A549 (cell line): Measurements from ENCODE around the gene PSMB8. TPM values are rescaled to one million over a fixed set of nuclear protein-coding genes. Genes with fewer than 3 reads are reported as not detected.

Source experiments
- ATAC-seq, 2 experiments: fragments of 200-7000 bp in 1 of 2; fragments of >200 bp in 1 of 2; cut with Nextera tagmentation in 1 of 2; cut with Tn5 transposase in 1 of 2; 3 replicates each; pipeline versions ENCODE4 v1.8.0 to v1.9.1; 2018 to 2020; ENCODE audit warnings: mild to moderate bottlenecking in 1 of 2, moderate library complexity in 1 of 2
- CTCF ChIA-PET: fragments of 300-600 bp; sonication (Branson Sonifier 250); formaldehyde crosslinking; extraction: SDS; loops from one replicate; lab custom pipeline; 2021; ENCODE audit warnings: antibody characterized with exemption, inconsistent platforms; lab: Yijun Ruan, JAX
- POLR2A ChIA-PET: fragments of 350-600 bp; formaldehyde crosslinking; extraction: SDS; loops from one replicate; lab custom pipeline; 2021; ENCODE audit warnings: antibody characterized with exemption, inconsistent platforms; lab: Yijun Ruan, JAX
- DNase-seq, 2 experiments: peaks; one replicate each; pipeline versions ENCODE4 v3.0.0 to v3.0.0-alpha.2; 2011 to 2016; ENCODE audit warnings: low read depth in 1 of 2, low spot score in 1 of 2
- FAIRE-seq: peaks from 2 replicates; lab custom pipeline; 2011; peaks lifted over from hg19 to GRCh38; lab: Jason Lieb, UNC
- H3K27ac ChIP-seq, 2 experiments: fragments of >200 bp; sonication (Bioruptor Twin); formaldehyde crosslinking; 3 replicates each; pipeline ENCODE4 v1.5.1; 2016 to 2017
- H3K4me1 ChIP-seq: fragments of >200 bp; sonication (Bioruptor Twin); formaldehyde crosslinking; 3 replicates; pipeline ENCODE4 v1.6.1; 2016
- H3K4me2 ChIP-seq: fragments of >200 bp; sonication (Bioruptor Twin); formaldehyde crosslinking; 3 replicates; pipeline ENCODE4 v1.6.1; 2016
- H3K4me3 ChIP-seq: fragments of >200 bp; sonication (Bioruptor Twin); formaldehyde crosslinking; 3 replicates; pipeline ENCODE4 v1.5.1; 2016
- H3K9me3 ChIP-seq: fragments of >200 bp; sonication (Bioruptor Twin); formaldehyde crosslinking; 3 replicates; pipeline ENCODE4 v1.6.1; 2016
- BHLHE40 ChIP-seq: IDR thresholded peaks from 2 replicates; pipeline ENCODE4 v1.6.1; 2012; ENCODE audit warnings: low read depth, low read length, inconsistent platforms
- CBX2 ChIP-seq: fragments of 200-600 bp; sonication (generic); IDR thresholded peaks from 2 replicates; pipeline ENCODE4 v1.6.1; 2016; ENCODE audit warnings: low read depth, mild to moderate bottlenecking, borderline replicate concordance
- CBX8 ChIP-seq: fragments of 200-600 bp; sonication (generic); IDR thresholded peaks from 2 replicates; pipeline ENCODE4 v1.6.1; 2016
- CHD2 ChIP-seq: fragments of 150-350 bp; IDR thresholded peaks from 2 replicates; pipeline ENCODE4 v1.6.1; 2014; ENCODE audit warnings: low read length; ENCODE audit not compliant: partially characterized antibody
- CHD4 ChIP-seq: fragments of 200-600 bp; sonication (generic); IDR thresholded peaks from 2 replicates; pipeline ENCODE4 v1.6.1; 2016; ENCODE audit warnings: antibody characterized with exemption, mild to moderate bottlenecking, borderline replicate concordance
- FOSB ChIP-seq: fragments of 250-450 bp; sonication (Bioruptor Pico); IDR thresholded peaks from 2 replicates; pipeline ENCODE4 v1.5.0; 2020; ENCODE audit warnings: mild to moderate bottlenecking, moderate library complexity
- FOXS1 ChIP-seq: fragments of 250-450 bp; sonication (Bioruptor Pico); IDR thresholded peaks from 2 replicates; pipeline ENCODE4 v1.5.0; 2020; ENCODE audit warnings: mild to moderate bottlenecking, moderate library complexity
- GATA3 ChIP-seq: IDR thresholded peaks from 2 replicates; pipeline ENCODE4 v1.6.1; 2012; ENCODE audit warnings: borderline replicate concordance
- HDAC2 ChIP-seq: fragments of 200-600 bp; sonication (generic); IDR thresholded peaks from 2 replicates; pipeline ENCODE4 v1.6.1; 2016
- HOXB5 ChIP-seq: fragments of 250-450 bp; sonication (Bioruptor Pico); IDR thresholded peaks from 2 replicates; pipeline ENCODE4 v1.5.0; 2020; ENCODE audit warnings: mild to moderate bottlenecking, moderate library complexity
- JUN ChIP-seq, 2 experiments: fragments of >200 bp; sonication (Bioruptor Twin); formaldehyde crosslinking; IDR thresholded peaks; 2 replicates in 1 of 2; 3 replicates in 1 of 2; pipeline ENCODE4 v1.6.1; 2016 to 2017
- KDM1A ChIP-seq: fragments of 200-600 bp; sonication (generic); IDR thresholded peaks from 2 replicates; pipeline ENCODE4 v1.6.1; 2016; ENCODE audit warnings: low read depth, mild to moderate bottlenecking
- NFE2L2 ChIP-seq: fragments of 150-350 bp; conservative IDR thresholded peaks from 2 replicates; pipeline ENCODE4 v1.6.1; 2014; ENCODE audit warnings: low read length
- PHF8 ChIP-seq: fragments of 200-600 bp; sonication (generic); IDR thresholded peaks from 2 replicates; pipeline ENCODE4 v1.6.1; 2016; ENCODE audit warnings: low read depth, mild to moderate bottlenecking, antibody characterized with exemption, moderate library complexity, borderline replicate concordance
- RAD21 ChIP-seq, 2 experiments: fragments of >200 bp in 1 of 2; sonication (Bioruptor Twin) in 1 of 2; formaldehyde crosslinking in 1 of 2; IDR thresholded peaks in 1 of 2; conservative IDR thresholded peaks in 1 of 2; 2 replicates in 1 of 2; 3 replicates in 1 of 2; pipeline ENCODE4 v1.6.1; 2012 to 2018; ENCODE audit warnings: inconsistent platforms in 1 of 2
- RARB ChIP-seq: fragments of 250-450 bp; sonication (Bioruptor Pico); IDR thresholded peaks from 2 replicates; pipeline ENCODE4 v1.8.0; 2021; ENCODE audit warnings: mild to moderate bottlenecking, moderate library complexity
- RFX5 ChIP-seq: fragments of 450-650 bp; IDR thresholded peaks from 2 replicates; pipeline ENCODE4 v1.7.1; 2014; ENCODE audit warnings: antibody characterized with exemption, mild to moderate bottlenecking, moderate library complexity
- TFCP2L1 ChIP-seq: fragments of 250-450 bp; sonication (Bioruptor Pico); IDR thresholded peaks from 2 replicates; pipeline ENCODE4 v1.5.0; 2021; ENCODE audit warnings: mild to moderate bottlenecking
- TP53 ChIP-seq: fragments of 250-450 bp; sonication (Bioruptor Pico); IDR thresholded peaks from 2 replicates; pipeline ENCODE4 v1.5.0; 2021; ENCODE audit warnings: mild to moderate bottlenecking, moderate library complexity
- WGBS: methylation state at CpG from one replicate; pipeline ENCODE4 v1.1.6; 2017; ENCODE audit errors: missing lambda C conversion rate; 5-methylcytosine and 5-hydroxymethylcytosine counted together
- polyA plus RNA-seq, 4 experiments: library from polyadenylated mRNA; depleted of rRNA in 3 of 4; stranded (reverse); fragments of >200 nt; fragmentation: RNase III in 1 of 4; extraction: RNeasy Plus Mini Kit Qiagen cat#74134 plus additional on column Dnase treatment in 1 of 4; gene quantifications; 2 replicates in 3 of 4; 3 replicates in 1 of 4; pipeline ENCODE4 v1.2.3, GENCODE V29; 2011 to 2017
- TF ChIP-seq, protein P1 (sequence below): fragments of >200 bp; sonication (Bioruptor Twin); formaldehyde crosslinking; IDR thresholded peaks from 3 replicates; pipeline ENCODE4 v1.5.1; 2016
- TF ChIP-seq, protein P2 (sequence below): fragments of >200 bp; sonication (Bioruptor Twin); formaldehyde crosslinking; IDR thresholded peaks from 2 replicates; pipeline ENCODE4 v1.6.1; 2016
- TF ChIP-seq, protein P3 (sequence below): IDR thresholded peaks from 2 replicates; pipeline ENCODE4 v1.6.1; 2012
- TF ChIP-seq, protein P4 (sequence below): fragments of 450-650 bp; IDR thresholded peaks from 2 replicates; pipeline ENCODE4 v1.6.1; 2014; ENCODE audit warnings: antibody characterized with exemption
- TF ChIP-seq, protein P5 (sequence below): IDR thresholded peaks from 2 replicates; pipeline ENCODE4 v1.6.1; 2012
- TF ChIP-seq, protein P6 (sequence below): IDR thresholded peaks from 2 replicates; pipeline ENCODE4 v1.6.1; 2012; ENCODE audit warnings: low read depth, borderline replicate concordance

Gene PSMB8
- polyA plus RNA-seq, 2 of the 4 experiments (the other 2 are of a cell fraction): 14.6 to 20.2 TPM

DNA sequence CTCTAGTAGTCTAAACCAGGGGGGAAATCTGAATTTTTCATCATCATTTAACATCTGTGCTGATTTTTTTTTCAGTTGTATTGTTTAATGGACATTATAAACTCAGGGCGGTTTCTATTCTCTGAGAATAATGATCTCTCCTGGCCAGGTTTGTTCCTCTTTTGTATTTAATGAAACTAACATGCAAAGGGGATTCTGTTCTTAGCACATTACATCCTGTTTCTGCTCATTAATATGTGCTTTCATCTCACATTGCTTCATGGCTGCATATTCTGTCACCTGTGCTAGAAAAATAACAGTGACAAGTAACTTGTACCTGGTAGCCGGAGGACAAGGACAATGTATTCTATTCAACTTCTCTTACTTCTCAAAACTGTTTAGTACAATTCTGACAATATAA, 27.9 kb downstream of the PSMB8 start (continued):
- TF ChIP-seq, protein P1, sequence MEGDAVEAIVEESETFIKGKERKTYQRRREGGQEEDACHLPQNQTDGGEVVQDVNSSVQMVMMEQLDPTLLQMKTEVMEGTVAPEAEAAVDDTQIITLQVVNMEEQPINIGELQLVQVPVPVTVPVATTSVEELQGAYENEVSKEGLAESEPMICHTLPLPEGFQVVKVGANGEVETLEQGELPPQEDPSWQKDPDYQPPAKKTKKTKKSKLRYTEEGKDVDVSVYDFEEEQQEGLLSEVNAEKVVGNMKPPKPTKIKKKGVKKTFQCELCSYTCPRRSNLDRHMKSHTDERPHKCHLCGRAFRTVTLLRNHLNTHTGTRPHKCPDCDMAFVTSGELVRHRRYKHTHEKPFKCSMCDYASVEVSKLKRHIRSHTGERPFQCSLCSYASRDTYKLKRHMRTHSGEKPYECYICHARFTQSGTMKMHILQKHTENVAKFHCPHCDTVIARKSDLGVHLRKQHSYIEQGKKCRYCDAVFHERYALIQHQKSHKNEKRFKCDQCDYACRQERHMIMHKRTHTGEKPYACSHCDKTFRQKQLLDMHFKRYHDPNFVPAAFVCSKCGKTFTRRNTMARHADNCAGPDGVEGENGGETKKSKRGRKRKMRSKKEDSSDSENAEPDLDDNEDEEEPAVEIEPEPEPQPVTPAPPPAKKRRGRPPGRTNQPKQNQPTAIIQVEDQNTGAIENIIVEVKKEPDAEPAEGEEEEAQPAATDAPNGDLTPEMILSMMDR: no peak

DNA sequence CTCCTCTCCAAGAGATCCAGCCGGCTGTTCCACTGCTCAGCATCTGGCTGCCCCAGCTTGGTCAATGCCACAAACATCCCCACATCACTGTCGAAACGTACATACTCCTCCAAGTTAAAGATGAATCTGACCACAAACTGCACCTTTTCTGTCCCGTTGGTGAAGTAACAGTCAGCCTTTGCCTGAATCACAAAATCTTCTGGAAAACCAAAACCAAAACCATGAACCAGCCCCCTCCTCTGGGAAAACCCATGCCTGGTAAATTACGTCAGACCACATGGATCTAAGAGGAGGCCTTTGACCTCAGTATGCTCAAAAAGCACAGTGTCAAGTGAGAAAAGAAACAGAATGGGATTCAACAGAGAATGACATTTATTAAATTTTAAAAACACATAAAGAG, 28.7 kb downstream of the PSMB8 start:
- CTCF ChIA-PET: interaction anchor here (0.6 kb wide), 1 partner anchor 24 kb away, joined by 3 read pairs; the partner anchor contains the start of gene TAP2
- H3K4me1 ChIP-seq: peaks cover 7% of the 10 kb centered on the region; the same call in 2 of the 3 replicates
- no peak for DNase-seq
- TF ChIP-seq PHF8: no peak
- TF ChIP-seq FOXS1 (CRISPR knock-in tag): no peak
- TF ChIP-seq, protein P2, sequence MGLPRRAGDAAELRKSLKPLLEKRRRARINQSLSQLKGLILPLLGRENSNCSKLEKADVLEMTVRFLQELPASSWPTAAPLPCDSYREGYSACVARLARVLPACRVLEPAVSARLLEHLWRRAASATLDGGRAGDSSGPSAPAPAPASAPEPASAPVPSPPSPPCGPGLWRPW: no peak
- no peak for TF ChIP-seq JUN (IDR thresholded peaks at IDR 0.05)
- TF ChIP-seq FOSB (CRISPR knock-in tag): no peak
- TF ChIP-seq RFX5: no peak
- TF ChIP-seq CBX2: no peak
- TF ChIP-seq, protein P3, sequence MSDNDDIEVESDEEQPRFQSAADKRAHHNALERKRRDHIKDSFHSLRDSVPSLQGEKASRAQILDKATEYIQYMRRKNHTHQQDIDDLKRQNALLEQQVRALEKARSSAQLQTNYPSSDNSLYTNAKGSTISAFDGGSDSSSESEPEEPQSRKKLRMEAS: no peak
- TF ChIP-seq CBX8: no peak
- TF ChIP-seq BHLHE40: no peak
- no peak for TF ChIP-seq TFCP2L1
- TF ChIP-seq TP53 (CRISPR knock-in tag): no peak
- no peak for TF ChIP-seq HDAC2
- TF ChIP-seq HOXB5: no peak
- TF ChIP-seq NFE2L2: no peak
- TF ChIP-seq, all 56 proteins: peak for 0
- no peak for ATAC-seq
- Histone ChIP-seq H3K9me3 (no peaks in the 10 kb centered on the region), H3K4me2 (no peak overlapping the region), H3K4me3 (no peak overlapping the region), H3K27ac (no peak overlapping the region)
- FAIRE-seq: no peak
- POLR2A ChIA-PET: no interaction called here
- 70% methylated on average over 5 of the region's 5 CpGs for WGBS

DNA sequence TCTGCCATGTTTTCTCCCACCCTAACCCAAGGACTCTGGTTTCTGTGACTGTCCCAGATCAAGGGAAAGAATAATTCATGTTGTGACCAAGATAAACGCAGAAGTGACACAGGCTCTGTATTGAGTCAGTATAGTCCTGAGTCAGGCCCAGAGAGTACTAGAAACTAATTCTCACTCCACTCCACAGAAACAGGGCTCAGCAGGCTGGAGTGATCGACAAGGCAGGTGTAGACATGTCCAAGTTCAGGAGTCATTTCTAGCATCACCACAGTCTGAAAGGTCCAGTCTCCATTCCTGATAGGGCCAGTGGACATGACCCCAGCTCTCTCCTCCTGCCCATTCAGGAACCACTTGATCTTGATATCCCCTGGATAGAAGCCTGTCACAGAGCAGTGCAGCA, 29.7 kb downstream of the PSMB8 start:
- no peak overlapping the region for H3K4me2 ChIP-seq
- no peak overlapping the region for H3K27ac ChIP-seq
- ChIA-PET CTCF (interaction anchor here (0.6 to 1.2 kb wide), 2 partner anchors 20 to 54 kb away, joined by 3 read pairs; no protein-coding TSS in a partner anchor), POLR2A (no interaction called here)
- TF ChIP-seq, protein P3: no peak
- TF ChIP-seq, protein P1: no peak
- TF ChIP-seq NFE2L2 (no peak), BHLHE40 (no peak), CHD4 (no peak), HOXB5 (no peak), CHD2 (no peak), GATA3 (no peak), FOXS1 (CRISPR knock-in tag) (no peak), KDM1A (no peak), RARB (CRISPR knock-in tag) (no peak), TP53 (CRISPR knock-in tag) (no peak), TFCP2L1 (no peak), RAD21 (conservative IDR thresholded peaks at IDR 0.05 in 1 of 2, IDR thresholded peaks at IDR 0.05 in 1 of 2) (no peak)
- TF ChIP-seq, protein P4, sequence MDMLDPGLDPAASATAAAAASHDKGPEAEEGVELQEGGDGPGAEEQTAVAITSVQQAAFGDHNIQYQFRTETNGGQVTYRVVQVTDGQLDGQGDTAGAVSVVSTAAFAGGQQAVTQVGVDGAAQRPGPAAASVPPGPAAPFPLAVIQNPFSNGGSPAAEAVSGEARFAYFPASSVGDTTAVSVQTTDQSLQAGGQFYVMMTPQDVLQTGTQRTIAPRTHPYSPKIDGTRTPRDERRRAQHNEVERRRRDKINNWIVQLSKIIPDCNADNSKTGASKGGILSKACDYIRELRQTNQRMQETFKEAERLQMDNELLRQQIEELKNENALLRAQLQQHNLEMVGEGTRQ: no peak
- TF ChIP-seq, protein P5, sequence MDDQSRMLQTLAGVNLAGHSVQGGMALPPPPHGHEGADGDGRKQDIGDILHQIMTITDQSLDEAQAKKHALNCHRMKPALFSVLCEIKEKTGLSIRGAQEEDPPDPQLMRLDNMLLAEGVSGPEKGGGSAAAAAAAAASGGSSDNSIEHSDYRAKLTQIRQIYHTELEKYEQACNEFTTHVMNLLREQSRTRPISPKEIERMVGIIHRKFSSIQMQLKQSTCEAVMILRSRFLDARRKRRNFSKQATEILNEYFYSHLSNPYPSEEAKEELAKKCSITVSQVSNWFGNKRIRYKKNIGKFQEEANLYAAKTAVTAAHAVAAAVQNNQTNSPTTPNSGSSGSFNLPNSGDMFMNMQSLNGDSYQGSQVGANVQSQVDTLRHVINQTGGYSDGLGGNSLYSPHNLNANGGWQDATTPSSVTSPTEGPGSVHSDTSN: no peak
- TF ChIP-seq, protein P6, sequence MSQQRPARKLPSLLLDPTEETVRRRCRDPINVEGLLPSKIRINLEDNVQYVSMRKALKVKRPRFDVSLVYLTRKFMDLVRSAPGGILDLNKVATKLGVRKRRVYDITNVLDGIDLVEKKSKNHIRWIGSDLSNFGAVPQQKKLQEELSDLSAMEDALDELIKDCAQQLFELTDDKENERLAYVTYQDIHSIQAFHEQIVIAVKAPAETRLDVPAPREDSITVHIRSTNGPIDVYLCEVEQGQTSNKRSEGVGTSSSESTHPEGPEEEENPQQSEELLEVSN: no peak
- no peak for FAIRE-seq
- WGBS: 65% methylated on average over 2 of the region's 2 CpGs
- H3K9me3 ChIP-seq: no peaks in the 10 kb centered on the region
- no peak overlapping the region for H3K4me3 ChIP-seq
- ATAC-seq: no peak
- DNase-seq: no peak
- no peaks in the 10 kb centered on the region for H3K4me1 ChIP-seq
